Measurements from ENCODE around the gene B3GNT9.
"Not testable (repeated sequence)": the region's sequence is repeated elsewhere in the genome, so short reads cannot be mapped to it uniquely, and the experiment has no call there.

The B3GNT9 gene

GRCh38 chr16:67149276-67150046, 1.3 kb downstream of the B3GNT9 start:
- DNase-seq: no peak

- no peak for DNase-seq
These were observed 2.0 kb downstream of the B3GNT9 start for GRCh38 chr16:67148656-67149275.

GRCh38 chr16:67148221-67148620, 2.6 kb downstream of the B3GNT9 start:
- DNase-seq: no peak

GRCh38 chr16:67147437-67148140, 3.2 kb downstream of the B3GNT9 start:
- DNase-seq: no peak

GRCh38 chr16:67146523-67147357, 4.1 kb downstream of the B3GNT9 start:
- DNase-seq: no peak

- no peak for DNase-seq
These were observed 5.1 kb downstream of the B3GNT9 start for GRCh38 chr16:67145746-67146145.

GRCh38 chr16:67144943-67145342, 5.9 kb downstream of the B3GNT9 start:
- DNase-seq: no peak

GRCh38 chr16:67142342-67142741, 8.5 kb downstream of the B3GNT9 start:
- DNase-seq: no peak

- no peak for DNase-seq
These were observed 9.4 kb downstream of the B3GNT9 start for GRCh38 chr16:67141391-67141790.

GRCh38 chr16:67137605-67138004, 13.2 kb downstream of the B3GNT9 start:
- DNase-seq: peak; percentile 46

- DNase-seq: no peak
These were observed 21.4 kb downstream of the B3GNT9 start for GRCh38 chr16:67129422-67129821.

GRCh38 chr16:67128887-67129286, 21.9 kb downstream of the B3GNT9 start:
- DNase-seq: no peak

- peak; percentile 10 for DNase-seq
These were observed 22.4 kb downstream of the B3GNT9 start for GRCh38 chr16:67128417-67128816.

- DNase-seq: not testable (repeated sequence)
These were observed 28.0 kb downstream of the B3GNT9 start for GRCh38 chr16:67122799-67123198.

- no peak for DNase-seq
These were observed 30.8 kb downstream of the B3GNT9 start for GRCh38 chr16:67120025-67120424.

GRCh38 chr16:67117716-67118115, 33.1 kb downstream of the B3GNT9 start:
- DNase-seq: no peak

GRCh38 chr16:67116388-67117311, 34.1 kb downstream of the B3GNT9 start:
- no peak for DNase-seq

GRCh38 chr16:67115639-67116038, 35.2 kb downstream of the B3GNT9 start:
- DNase-seq: no peak

- no peak for DNase-seq
These were observed 36.0 kb downstream of the B3GNT9 start for GRCh38 chr16:67114793-67115192.

- no peak for DNase-seq
These were observed 38.0 kb downstream of the B3GNT9 start for GRCh38 chr16:67112591-67113399.

- DNase-seq: no peak
These were observed 38.8 kb downstream of the B3GNT9 start for GRCh38 chr16:67111951-67112444.
